Right atrium auricular region (tissue), 2 donors: ENCODE measurements around the gene KLHL17. TPM values are rescaled to one million over a fixed set of nuclear protein-coding genes. Genes with fewer than 3 reads are reported as not detected.
"Not testable (repeated sequence)": the region's sequence is repeated elsewhere in the genome, so short reads cannot be mapped to it uniquely, and the experiment has no call there.

Experiments
- DNase-seq: peaks from one replicate; pipeline ENCODE4 v3.0.0-alpha.2; 2019; ENCODE audit warnings: low spot score
- H3K27ac ChIP-seq, 2 donors: fragments of 200-600 bp; sonication (generic); 1 replicate in 1 of 2; 2 replicates in 1 of 2; pipeline ENCODE4 v1.5.1; 2016 to 2019
- H3K27me3 ChIP-seq, 2 donors: fragments of 200-600 bp; sonication (generic); one replicate each; pipeline versions ENCODE4 v1.5.1 to v1.6.0; 2017 to 2019
- H3K36me3 ChIP-seq: fragments of 200-600 bp; sonication (generic); one replicate; pipeline ENCODE4 v1.5.1; 2016
- H3K4me1 ChIP-seq, 2 donors: fragments of 200-600 bp; sonication (generic); one replicate each; pipeline versions ENCODE4 v1.5.1 to v1.6.0; 2017 to 2019
- H3K4me3 ChIP-seq, 2 donors: fragments of 200-600 bp; sonication (generic); 1 replicate in 1 of 2; 2 replicates in 1 of 2; pipeline ENCODE4 v1.5.1; 2017 to 2019; ENCODE audit warnings: mild to moderate bottlenecking in 1 of 2, moderate library complexity in 1 of 2
- H3K9me3 ChIP-seq, 2 donors: fragments of 200-600 bp; sonication (generic); one replicate each; pipeline ENCODE4 v1.5.1; 2019
- total RNA-seq, 2 donors: library from RNA; depleted of rRNA; stranded (reverse); fragments of >200 nt; gene quantifications; one replicate each; pipeline ENCODE4 v1.1.0, GENCODE V29; 2016
- TF ChIP-seq, protein P1 (sequence below), 2 donors: fragments of 200-600 bp; sonication (generic); IDR thresholded peaks; one replicate each; pipeline ENCODE4 v1.5.1; 2019; ENCODE audit warnings: antibody characterized with exemption in 2 of 2

The KLHL17 gene
- total RNA-seq, 2 donors from 2014 or later = 2.4 to 2.9 TPM

DNA sequence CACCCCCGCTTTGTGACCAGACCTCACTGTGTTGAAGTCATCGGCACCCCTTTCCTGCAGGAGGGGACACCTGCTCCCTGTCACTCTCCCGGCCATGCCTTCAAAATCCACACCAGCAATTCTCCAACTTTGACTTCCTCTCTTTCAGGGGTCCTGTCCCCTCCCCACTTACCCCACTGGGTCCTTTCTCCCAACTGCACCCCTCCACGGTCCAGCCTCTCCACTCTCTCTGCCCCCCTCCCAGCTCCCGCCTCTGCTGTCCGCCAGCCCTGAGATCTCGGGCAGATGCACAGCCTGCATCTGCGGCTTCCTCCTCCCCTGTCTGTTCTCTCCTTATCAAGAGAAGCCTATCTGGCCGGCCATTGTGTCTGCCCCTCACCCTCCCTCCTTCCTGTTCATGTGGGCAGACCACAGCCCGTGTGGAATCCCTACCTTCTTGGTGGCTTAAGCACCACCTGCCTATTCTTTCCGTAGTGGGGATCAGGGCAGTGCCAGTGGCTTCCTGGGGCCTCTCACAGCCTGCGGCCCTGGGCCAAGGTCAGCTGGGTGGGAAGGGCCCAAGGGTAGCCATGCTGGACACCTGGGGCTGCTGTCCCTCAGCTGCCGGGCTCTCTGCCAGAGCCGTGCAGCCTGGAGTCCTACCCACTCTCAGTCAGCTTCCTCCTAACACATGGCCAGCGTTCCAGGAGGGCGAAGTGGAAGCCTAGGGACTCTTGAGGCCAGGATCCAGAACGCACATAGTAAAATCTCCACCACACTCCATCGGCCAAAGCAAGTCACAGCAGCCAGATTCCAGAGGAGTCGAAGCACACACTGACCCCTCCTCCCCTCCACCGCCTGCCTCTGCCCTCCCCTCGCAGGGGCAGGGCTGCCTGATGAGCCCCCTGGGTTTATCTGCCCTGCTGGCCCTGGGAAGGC lies 44.7 kb downstream of the KLHL17 start:
- Histone ChIP-seq H3K4me3 (no peak overlapping the region), H3K4me1 (peaks cover 0 to 44% of the 10 kb centered on the region in 2 donors)

DNA sequence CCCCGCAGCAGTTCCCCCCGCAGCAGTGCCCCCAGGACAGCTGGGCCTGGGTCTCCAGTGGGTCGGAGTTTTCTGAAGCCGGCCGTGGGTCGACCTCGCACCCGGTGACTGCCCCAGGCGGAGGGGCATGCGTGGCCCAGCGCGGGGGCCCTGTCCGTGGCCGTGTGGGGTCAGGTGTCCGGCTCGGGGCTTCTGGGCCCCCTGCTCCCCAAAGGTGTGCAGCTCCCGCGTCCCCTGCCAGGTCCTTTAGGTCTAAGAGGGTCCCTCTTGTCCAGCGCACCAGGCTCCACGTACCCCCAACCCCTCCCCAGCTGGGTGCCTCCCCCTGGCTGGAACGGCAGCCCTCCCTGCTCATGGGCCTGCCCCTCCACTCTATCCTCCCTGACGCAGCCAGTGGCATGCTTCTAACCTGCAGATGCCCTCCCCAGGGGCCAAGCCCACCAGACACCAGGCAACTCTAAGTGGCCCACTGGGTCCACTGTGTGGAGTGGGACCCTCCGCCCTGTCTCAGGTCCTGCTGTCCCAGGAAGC lies 45.5 kb downstream of the KLHL17 start:
- Histone ChIP-seq H3K4me1 (peaks cover 0 to 38% of the 10 kb centered on the region in 2 donors), H3K27ac (peak overlapping the region; percentile 37 to 45), H3K9me3 (no peaks in the 10 kb centered on the region), H3K4me3 (no peak overlapping the region), H3K36me3 (no peaks in the 10 kb centered on the region), H3K27me3 (no peaks in the 10 kb centered on the region)
- no peak for DNase-seq
- TF ChIP-seq, protein P1, sequence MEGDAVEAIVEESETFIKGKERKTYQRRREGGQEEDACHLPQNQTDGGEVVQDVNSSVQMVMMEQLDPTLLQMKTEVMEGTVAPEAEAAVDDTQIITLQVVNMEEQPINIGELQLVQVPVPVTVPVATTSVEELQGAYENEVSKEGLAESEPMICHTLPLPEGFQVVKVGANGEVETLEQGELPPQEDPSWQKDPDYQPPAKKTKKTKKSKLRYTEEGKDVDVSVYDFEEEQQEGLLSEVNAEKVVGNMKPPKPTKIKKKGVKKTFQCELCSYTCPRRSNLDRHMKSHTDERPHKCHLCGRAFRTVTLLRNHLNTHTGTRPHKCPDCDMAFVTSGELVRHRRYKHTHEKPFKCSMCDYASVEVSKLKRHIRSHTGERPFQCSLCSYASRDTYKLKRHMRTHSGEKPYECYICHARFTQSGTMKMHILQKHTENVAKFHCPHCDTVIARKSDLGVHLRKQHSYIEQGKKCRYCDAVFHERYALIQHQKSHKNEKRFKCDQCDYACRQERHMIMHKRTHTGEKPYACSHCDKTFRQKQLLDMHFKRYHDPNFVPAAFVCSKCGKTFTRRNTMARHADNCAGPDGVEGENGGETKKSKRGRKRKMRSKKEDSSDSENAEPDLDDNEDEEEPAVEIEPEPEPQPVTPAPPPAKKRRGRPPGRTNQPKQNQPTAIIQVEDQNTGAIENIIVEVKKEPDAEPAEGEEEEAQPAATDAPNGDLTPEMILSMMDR (IDR thresholded peaks at IDR 0.05) = no peak

More for the DNA sequence above, 44.7 kb downstream of the KLHL17 start:
- DNase-seq = no peak
- Histone ChIP-seq H3K27ac (peak overlapping the region; percentile 37 to 45), H3K9me3 (no peaks in the 10 kb centered on the region), H3K27me3 (no peaks in the 10 kb centered on the region), H3K36me3 (no peaks in the 10 kb centered on the region)
- TF ChIP-seq, protein P1 (IDR thresholded peaks at IDR 0.05) = no peak

- peaks cover 0 to 31% of the 10 kb centered on the region in 2 donors for H3K4me1 ChIP-seq
- DNase-seq = no peak
- H3K9me3 ChIP-seq = no peaks in the 10 kb centered on the region
- H3K27ac ChIP-seq = no peak overlapping the region
- no peak overlapping the region for H3K4me3 ChIP-seq
- TF ChIP-seq, protein P1 (IDR thresholded peaks at IDR 0.05) = no peak
- no peaks in the 10 kb centered on the region for H3K27me3 ChIP-seq
- no peaks in the 10 kb centered on the region for H3K36me3 ChIP-seq
Observed at GRCh38 chr1:1006305-1007159, 46.1 kb downstream of the KLHL17 start.

DNA sequence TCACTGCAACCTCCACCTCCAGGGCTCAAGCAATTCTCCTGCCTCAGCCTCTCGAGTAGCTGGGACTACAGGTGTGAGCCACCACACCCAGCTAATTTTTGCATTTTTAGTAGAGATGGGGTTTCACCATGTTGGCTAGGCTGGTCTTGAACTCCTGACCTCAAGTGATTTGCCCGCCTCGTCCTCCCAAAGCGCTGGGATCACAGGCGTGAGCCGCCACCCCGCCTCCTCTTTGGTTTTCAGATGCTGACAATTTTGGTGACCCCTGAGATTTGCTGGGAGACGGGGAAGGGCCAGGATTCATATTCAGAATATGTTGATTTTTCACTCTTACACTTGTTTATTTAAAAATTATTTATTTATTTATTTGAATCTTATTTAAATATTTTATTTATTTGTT lies 49.7 kb downstream of the KLHL17 start:
- not testable (repeated sequence) for H3K36me3 ChIP-seq, H3K27me3 ChIP-seq, H3K27ac ChIP-seq, DNase-seq, H3K4me3 ChIP-seq, H3K9me3 ChIP-seq
- H3K4me1 ChIP-seq = peaks cover 0 to 24% of the 10 kb centered on the region in 2 donors

DNA sequence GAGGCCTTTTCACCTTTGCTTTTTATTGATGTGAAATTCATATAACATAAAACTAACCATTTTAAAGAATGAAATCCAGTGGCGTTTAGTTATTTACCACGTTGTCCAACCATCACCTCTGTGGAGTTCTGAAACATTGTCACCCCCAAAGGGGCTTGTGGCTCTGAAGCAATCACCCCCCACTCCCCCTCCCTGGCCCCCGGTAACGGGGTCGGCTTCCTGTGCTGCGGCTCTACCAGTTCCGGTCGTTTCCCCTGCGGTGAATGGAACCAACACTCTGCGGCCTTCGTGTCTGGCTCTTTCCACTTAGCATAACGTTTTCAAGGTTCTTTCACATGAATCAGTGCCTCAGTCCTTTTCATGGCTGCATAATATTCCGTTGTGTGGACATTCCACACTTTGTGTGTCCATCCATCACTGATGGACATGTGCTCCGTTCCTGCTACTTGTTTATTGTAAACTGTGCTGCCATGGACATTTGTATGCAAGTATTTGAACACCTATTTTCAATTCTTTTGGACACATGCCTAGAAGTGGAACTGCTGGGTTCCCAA lies 51.1 kb downstream of the KLHL17 start:
- Histone ChIP-seq H3K4me3 (no peak overlapping the region), H3K9me3 (no peaks in the 10 kb centered on the region), H3K4me1 (peaks cover 0 to 11% of the 10 kb centered on the region in 2 donors), H3K36me3 (no peaks in the 10 kb centered on the region), H3K27me3 (no peaks in the 10 kb centered on the region), H3K27ac (no peak overlapping the region)
- DNase-seq = no peak
- TF ChIP-seq, protein P1 (IDR thresholded peaks at IDR 0.05) = no peak

- H3K36me3 ChIP-seq, H3K27me3 ChIP-seq, H3K9me3 ChIP-seq, DNase-seq: not testable (repeated sequence)
- Histone ChIP-seq H3K4me3 (peak overlapping the region; percentile 60 to 68), H3K27ac (peak overlapping the region; percentile 90 to 94), H3K4me1 (peaks cover 0 to 11% of the 10 kb centered on the region in 2 donors)
Observed at GRCh38 chr1:1012736-1013104, 52.3 kb downstream of the KLHL17 start.
